Measurements from ENCODE around the gene GALNT10.

GRCh38 chr5:154285661-154286408, 95.3 kb downstream of the GALNT10 start:
- TF ChIP-seq CTCF (IDR thresholded peaks at IDR 0.05 in 8 of 11, conservative IDR thresholded peaks at IDR 0.05 in 3 of 11): no peak
- no peak for TF ChIP-seq POLR2A (IDR thresholded peaks at IDR 0.05)

Data from spleen (tissue), 7 donors.